WI38 (cell line): ENCODE data around the gene TMEM88.
"Not testable (repeated sequence)": the region's sequence is repeated elsewhere in the genome, so short reads cannot be mapped to it uniquely, and the experiment has no call there.

Experiments used
- H3K4me3 ChIP-seq: 2 replicates; pipeline ENCODE4 v1.5.1; 2011; ENCODE audit warnings: low read depth, mild to moderate bottlenecking, control low read depth, low read length
- TF ChIP-seq, protein P1 (sequence below): IDR thresholded peaks from 2 replicates; pipeline ENCODE4 v1.5.1; 2012; ENCODE audit warnings: low read depth, mild to moderate bottlenecking, control low read depth, low read length

TMEM88 gene

GRCh38 chr17:7854851-7855659 lies at the start of gene TMEM88:
Gene TMEM88 (plus strand): TSS chr17:7855066. CDS start chr17:7855075, 9 bp downstream.
- peak within 1 kb of the TSS; percentile 80; the same call in 1 of the 2 replicates for H3K4me3 ChIP-seq
- TF ChIP-seq, protein P1, sequence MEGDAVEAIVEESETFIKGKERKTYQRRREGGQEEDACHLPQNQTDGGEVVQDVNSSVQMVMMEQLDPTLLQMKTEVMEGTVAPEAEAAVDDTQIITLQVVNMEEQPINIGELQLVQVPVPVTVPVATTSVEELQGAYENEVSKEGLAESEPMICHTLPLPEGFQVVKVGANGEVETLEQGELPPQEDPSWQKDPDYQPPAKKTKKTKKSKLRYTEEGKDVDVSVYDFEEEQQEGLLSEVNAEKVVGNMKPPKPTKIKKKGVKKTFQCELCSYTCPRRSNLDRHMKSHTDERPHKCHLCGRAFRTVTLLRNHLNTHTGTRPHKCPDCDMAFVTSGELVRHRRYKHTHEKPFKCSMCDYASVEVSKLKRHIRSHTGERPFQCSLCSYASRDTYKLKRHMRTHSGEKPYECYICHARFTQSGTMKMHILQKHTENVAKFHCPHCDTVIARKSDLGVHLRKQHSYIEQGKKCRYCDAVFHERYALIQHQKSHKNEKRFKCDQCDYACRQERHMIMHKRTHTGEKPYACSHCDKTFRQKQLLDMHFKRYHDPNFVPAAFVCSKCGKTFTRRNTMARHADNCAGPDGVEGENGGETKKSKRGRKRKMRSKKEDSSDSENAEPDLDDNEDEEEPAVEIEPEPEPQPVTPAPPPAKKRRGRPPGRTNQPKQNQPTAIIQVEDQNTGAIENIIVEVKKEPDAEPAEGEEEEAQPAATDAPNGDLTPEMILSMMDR = no peak

GRCh38 chr17:7806587-7806986 lies 48.3 kb upstream of the TMEM88 start:
- no peak overlapping the region for H3K4me3 ChIP-seq
- TF ChIP-seq, protein P1 = no peak

GRCh38 chr17:7807206-7807605 lies 47.7 kb upstream of the TMEM88 start:
- TF ChIP-seq, protein P1 = no peak
- no peak overlapping the region for H3K4me3 ChIP-seq

GRCh38 chr17:7809086-7809790 lies 45.6 kb upstream of the TMEM88 start:
- H3K4me3 ChIP-seq = no peak overlapping the region
- TF ChIP-seq, protein P1 = no peak

GRCh38 chr17:7809791-7810343 lies 45.0 kb upstream of the TMEM88 start:
- not testable (repeated sequence) for H3K4me3 ChIP-seq

- H3K4me3 ChIP-seq = no peak overlapping the region
- TF ChIP-seq, protein P1 = no peak
These were observed 43.6 kb upstream of the TMEM88 start for GRCh38 chr17:7811251-7811650.

GRCh38 chr17:7814969-7815368 lies 39.9 kb upstream of the TMEM88 start:
- no peak overlapping the region for H3K4me3 ChIP-seq
- TF ChIP-seq, protein P1 = no peak
